G401 (cell line): ENCODE data around the gene GIT1. TPM values are rescaled to one million over a fixed set of nuclear protein-coding genes. Genes with fewer than 3 reads are reported as not detected.
"Not testable (repeated sequence)": the region's sequence is repeated elsewhere in the genome, so short reads cannot be mapped to it uniquely, and the experiment has no call there.

Experiments
- DNase-seq: peaks from one replicate; pipeline ENCODE4 v3.0.0-alpha.2; 2015; ENCODE audit warnings: low spot score
- in situ Hi-C: cut with HindIII; loops from 2 replicates; pipeline ENCODE4 v1.10.0; 2016; ENCODE audit warnings: low sequenced_read_pairs, mixed read lengths
- total RNA-seq: library from RNA; depleted of rRNA; stranded (reverse); fragments of >200 nt; shearing (Covaris generic); gene quantifications from 2 replicates; pipeline ENCODE4 v1.2.3, GENCODE V29; 2014; rRNA removed

Gene GIT1
- total RNA-seq, 1 experiment from 2014 or later, result 45.9 TPM

- in situ Hi-C loops, result not testable (repeated sequence)
Observed at GRCh38 chr17:29558139-29558538, 31.3 kb downstream of the GIT1 start.

GRCh38 chr17:29557739-29558116 is 31.7 kb downstream of the GIT1 start:
- in situ Hi-C loops, result no loop called here
- no peak for DNase-seq

More at GRCh38 chr17:29558139-29558538, 31.3 kb downstream of the GIT1 start:
- not testable (repeated sequence) for DNase-seq

GRCh38 chr17:29557085-29557738 is 32.2 kb downstream of the GIT1 start:
- in situ Hi-C loops, result no loop called here
- DNase-seq, result no peak

- in situ Hi-C loops, result no loop called here
- DNase-seq, result no peak
Observed at GRCh38 chr17:29555840-29556239, 33.6 kb downstream of the GIT1 start.

GRCh38 chr17:29549177-29549923 is 40.1 kb downstream of the GIT1 start:
- in situ Hi-C loops, result no loop called here
- DNase-seq, result no peak

GRCh38 chr17:29546830-29547229 is 42.6 kb downstream of the GIT1 start:
- no peak for DNase-seq
- in situ Hi-C loops, result no loop called here

GRCh38 chr17:29546085-29546484 is 43.4 kb downstream of the GIT1 start:
- DNase-seq, result no peak
- in situ Hi-C loops, result no loop called here

GRCh38 chr17:29544066-29544465 is 45.4 kb downstream of the GIT1 start:
- in situ Hi-C loops, result no loop called here
- DNase-seq, result no peak

- DNase-seq, result no peak
Observed at GRCh38 chr17:29533976-29534375, 55.5 kb downstream of the GIT1 start.

GRCh38 chr17:29526322-29526721 is 63.1 kb downstream of the GIT1 start:
- in situ Hi-C loops, result no loop called here
- DNase-seq, result no peak

More at GRCh38 chr17:29533976-29534375, 55.5 kb downstream of the GIT1 start:
- in situ Hi-C loops, result no loop called here

- in situ Hi-C loops, result loop anchor here (5.0 kb wide), 1 partner anchor 52 kb away; no protein-coding TSS in a partner anchor
- no peak for DNase-seq
Observed at GRCh38 chr17:29524692-29525091, 64.8 kb downstream of the GIT1 start.

Other genes starting within 250 kb of the GIT1 start
- 31.1 and 38.5 TPM in 2 replicates for gene TAOK1, start 199.3 kb downstream of the GIT1 start, total RNA-seq
- 5.2 and 11.1 TPM in 2 replicates for gene ABHD15, start 22.6 kb downstream of the GIT1 start, total RNA-seq
- 72.2 and 119 TPM in 2 replicates for gene TP53I13, start 20.9 kb downstream of the GIT1 start, total RNA-seq
- 17.5 and 29.6 TPM in 2 replicates for gene ANKRD13B, start 3.5 kb upstream of the GIT1 start, total RNA-seq
- 3.6 and 9.7 TPM in 2 replicates for gene CORO6, start 33.3 kb upstream of the GIT1 start, total RNA-seq